HCT116 (cell line): Measurements from ENCODE around the gene MLLT3. TPM values are rescaled to one million over a fixed set of nuclear protein-coding genes. Genes with fewer than 3 reads are reported as not detected.

Experiments
- ATAC-seq: fragments of 200-7000 bp; cut with Tn5 transposase; 2 replicates; pipeline ENCODE4 v1.9.1; 2020; ENCODE audit warnings: mild to moderate bottlenecking, moderate library complexity
- BruUV-seq: library from RNA; stranded (reverse); fragments of 400-500 nt; replicated peaks from 2 replicates; lab custom pipeline; 2021; lab: Mats Ljungman, UMichigan
- CTCF ChIA-PET: fragments of 300-600 bp; sonication (Branson Sonifier 250); formaldehyde crosslinking; loops from one replicate; lab custom pipeline; 2021; ENCODE audit warnings: antibody characterized with exemption; lab: Charles Lee
- POLR2A ChIA-PET: fragments of 300-600, 350-600 bp; sonication (Branson Sonifier 250); formaldehyde crosslinking; loops from one replicate; lab custom pipeline; 2021; ENCODE audit warnings: antibody characterized with exemption; lab: Charles Lee
- RAD21 ChIA-PET, 2 experiments: fragments of 300-600 bp; sonication (Branson Sonifier 250); formaldehyde crosslinking; loops; one replicate each; lab custom pipeline; 2023; ENCODE audit warnings: low total read pairs in 2 of 2; ENCODE audit not compliant: uncharacterized antibody in 2 of 2, unreplicated experiment in 2 of 2, low non-redundant PET in 1 of 2; lab: Charles Lee
- DNase-seq: peaks from one replicate; pipeline ENCODE4 v3.0.0-alpha.2; 2010; ENCODE audit warnings: low read depth, low spot score
- H2AFZ ChIP-seq: fragments of 200-600 bp; shearing (Covaris generic), sonication (generic); 2 replicates; pipeline ENCODE4 v1.6.1; 2017; ENCODE audit warnings: low read depth, mixed run types, mixed read lengths, antibody characterized with exemption, low read length; ENCODE audit not compliant: poor library complexity, severe bottlenecking
- H3K27ac ChIP-seq: 2 replicates; pipeline ENCODE4 v1.5.1; 2012; ENCODE audit warnings: low read depth, low read length
- H3K27me3 ChIP-seq: fragments of 200-600 bp; sonication (generic); 2 replicates; pipeline ENCODE4 v1.6.1; 2016; ENCODE audit warnings: mixed run types, low read length, mixed read lengths; ENCODE audit not compliant: insufficient read depth
- H3K36me3 ChIP-seq, 2 experiments: fragments of 200-500 bp in 1 of 2; fragments of 200-600 bp in 1 of 2; sonication (Bioruptor generic) in 1 of 2; sonication (generic) in 1 of 2; 2 replicates each; pipeline versions ENCODE4 v1.5.1 to v1.6.1; 2014 to 2016; ENCODE audit warnings: low read length in 2 of 2, inconsistent platforms in 1 of 2, mixed read lengths in 1 of 2, mixed run types in 1 of 2; ENCODE audit not compliant: insufficient read depth in 2 of 2, control insufficient read depth in 1 of 2
- H3K4me1 ChIP-seq, 2 experiments: fragments of 200-600 bp in 1 of 2; sonication (generic) in 1 of 2; 2 replicates each; pipeline versions ENCODE4 v1.5.1 to v1.6.1; 2012 to 2017; ENCODE audit warnings: low read length in 2 of 2, inconsistent platforms in 1 of 2, mild to moderate bottlenecking in 1 of 2, mixed read lengths in 1 of 2, mixed run types in 1 of 2, moderate library complexity in 1 of 2; ENCODE audit not compliant: insufficient read depth in 2 of 2, control insufficient read depth in 1 of 2
- H3K4me2 ChIP-seq: fragments of 200-600 bp; sonication (generic); 2 replicates; pipeline ENCODE4 v1.6.1; 2017; ENCODE audit warnings: mixed run types, low read length, mixed read lengths
- H3K4me3 ChIP-seq, 2 experiments: fragments of 200-600 bp in 1 of 2; sonication (generic) in 1 of 2; replicated peaks in 1 of 2; 2 replicates each; pipeline ENCODE4 v1.5.1; 2011 to 2016; ENCODE audit warnings: low read length in 2 of 2, control low read depth in 1 of 2, low read depth in 1 of 2, mild to moderate bottlenecking in 1 of 2, mixed read lengths in 1 of 2, mixed run types in 1 of 2
- H3K79me2 ChIP-seq: fragments of 200-600 bp; sonication (generic); 2 replicates; pipeline ENCODE4 v1.6.1; 2017; ENCODE audit warnings: mild to moderate bottlenecking, mixed run types, low read length, moderate library complexity, mixed read lengths; ENCODE audit not compliant: insufficient read depth
- H3K9ac ChIP-seq: fragments of 200-600 bp; sonication (generic); 2 replicates; pipeline ENCODE4 v1.6.1; 2016; ENCODE audit warnings: low read length, mixed read lengths
- H3K9me2 ChIP-seq: fragments of 200-600 bp; sonication (generic), shearing (Covaris generic); 2 replicates; pipeline ENCODE4 v1.6.1; 2017; ENCODE audit warnings: mixed run types, mild to moderate bottlenecking, moderate library complexity; ENCODE audit not compliant: insufficient read depth
- H3K9me3 ChIP-seq, 2 experiments: fragments of 200-500 bp in 1 of 2; fragments of 200-600 bp in 1 of 2; sonication (Bioruptor generic) in 1 of 2; sonication (generic) in 1 of 2; 2 replicates each; pipeline ENCODE4 v1.6.1; 2014 to 2017; ENCODE audit warnings: low read length in 2 of 2, mixed read lengths in 2 of 2, inconsistent platforms in 1 of 2, low read depth in 1 of 2, mild to moderate bottlenecking in 1 of 2, mixed run types in 1 of 2, moderate library complexity in 1 of 2; ENCODE audit not compliant: control insufficient read depth in 1 of 2, insufficient read depth in 1 of 2
- H4K20me1 ChIP-seq: fragments of 200-600 bp; sonication (generic), shearing (Covaris generic); 2 replicates; pipeline ENCODE4 v1.6.1; 2017; ENCODE audit warnings: mixed run types, mild to moderate bottlenecking, moderate library complexity; ENCODE audit not compliant: insufficient read depth
- CEBPB ChIP-seq: IDR thresholded peaks from 2 replicates; pipeline ENCODE4 v1.6.1; 2012; ENCODE audit warnings: low read depth
- EGR1 ChIP-seq: IDR thresholded peaks from 2 replicates; pipeline ENCODE4 v1.6.1; 2012; ENCODE audit warnings: low read depth
- ELF1 ChIP-seq: IDR thresholded peaks from 2 replicates; pipeline ENCODE4 v1.6.1; 2012; ENCODE audit warnings: low read depth, borderline replicate concordance
- EZH2 ChIP-seq: fragments of 200-600 bp; sonication (generic); IDR thresholded peaks from 2 replicates; pipeline ENCODE4 v1.6.1; 2017; ENCODE audit warnings: antibody characterized with exemption, mixed run types
- EZH2phosphoT487 ChIP-seq: fragments of 200-600 bp; IDR thresholded peaks from 2 replicates; pipeline ENCODE4 v1.6.1; 2018; ENCODE audit warnings: antibody characterized with exemption, borderline replicate concordance
- FOSL1 ChIP-seq: IDR thresholded peaks from 2 replicates; pipeline ENCODE4 v1.6.1; 2012; ENCODE audit warnings: low read depth
- JUND ChIP-seq: IDR thresholded peaks from 2 replicates; pipeline ENCODE4 v1.6.1; 2012
- POLR2AphosphoS5 ChIP-seq: IDR thresholded peaks from 2 replicates; pipeline ENCODE4 v1.6.1; 2011; ENCODE audit warnings: mild to moderate bottlenecking, low read depth, low read length, moderate library complexity
- RAD21 ChIP-seq: IDR thresholded peaks from 2 replicates; pipeline ENCODE4 v1.6.1; 2012; ENCODE audit warnings: low read depth, mild to moderate bottlenecking
- SP1 ChIP-seq: IDR thresholded peaks from 2 replicates; pipeline ENCODE4 v1.6.1; 2012; ENCODE audit warnings: low read depth
- TCF7L2 ChIP-seq: IDR thresholded peaks from 2 replicates; pipeline ENCODE4 v1.7.0; 2011; ENCODE audit warnings: borderline replicate concordance, inconsistent platforms; ENCODE audit not compliant: insufficient read depth, insufficient read length; ENCODE audit errors: extremely low read depth
- YY1 ChIP-seq: IDR thresholded peaks from 2 replicates; pipeline ENCODE4 v1.6.1; 2011; ENCODE audit warnings: low read length, low read depth, moderate library complexity, mild to moderate bottlenecking; ENCODE audit not compliant: insufficient replicate concordance; ENCODE audit errors: extremely low read depth
- ZFX ChIP-seq: fragments of 450-650 bp; IDR thresholded peaks from 2 replicates; pipeline ENCODE4 v1.6.1; 2017
- ZNF274 ChIP-seq: fragments of 200-500 bp; sonication (Bioruptor generic); IDR thresholded peaks from 2 replicates; pipeline ENCODE4 v1.6.1; 2014; ENCODE audit warnings: mild to moderate bottlenecking, low read depth, low read length, inconsistent platforms
- intact Hi-C: fragments of 100-400 bp; cut with micrococcal nuclease; formaldehyde crosslinking; loops from 2 replicates; pipeline ENCODE4 v1.10.0; 2022
- total RNA-seq: library from RNA; stranded (reverse); gene quantifications from one replicate; pipeline ENCODE4 v1.2.1, GENCODE V29; 2021; ENCODE audit not compliant: unreplicated experiment
- TF ChIP-seq, protein P1 (sequence below): IDR thresholded peaks from 2 replicates; pipeline ENCODE4 v1.6.1; 2012
- TF ChIP-seq, protein P2 (sequence below), 3 experiments: fragments of 200-600 bp in 1 of 3; sonication (generic) in 1 of 3; IDR thresholded peaks in 2 of 3; conservative IDR thresholded peaks in 1 of 3; 2 replicates each; pipeline ENCODE4 v1.5.1; 2012 to 2017; ENCODE audit warnings: low read depth in 2 of 3, low read length in 2 of 3, antibody characterized with exemption in 1 of 3, borderline replicate concordance in 1 of 3, control low read depth in 1 of 3, mild to moderate bottlenecking in 1 of 3, mixed read lengths in 1 of 3, mixed run types in 1 of 3, moderate library complexity in 1 of 3; ENCODE audit not compliant: insufficient read depth in 1 of 3
- TF ChIP-seq, protein P3 (sequence below): IDR thresholded peaks from 2 replicates; pipeline ENCODE4 v1.6.1; 2012; ENCODE audit warnings: low read depth

Gene MLLT3
- total RNA-seq, 1 experiment from 2014 or later, result 4.3 TPM

DNA sequence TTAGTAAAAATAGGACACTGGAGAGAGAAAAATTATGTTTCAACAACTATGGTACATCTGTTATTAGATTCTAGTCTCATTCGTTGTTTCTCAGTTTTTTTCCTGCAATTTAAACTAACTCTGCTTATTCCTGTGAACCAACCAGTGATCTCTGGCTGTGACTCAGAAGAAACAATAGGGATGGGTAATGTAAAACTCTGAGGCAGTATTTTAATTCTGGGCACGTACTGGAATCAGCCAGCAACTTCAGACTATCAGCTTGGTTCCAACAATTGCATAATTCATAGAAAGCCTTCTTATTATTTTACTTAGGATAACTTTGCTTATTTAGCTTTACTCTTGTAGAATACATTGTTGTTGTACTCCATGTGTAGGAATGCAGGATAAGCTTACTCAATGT lies 28.8 kb downstream of the MLLT3 start:
- Histone ChIP-seq H3K27ac (no peak overlapping the region), H3K9me3 (no peaks in the 10 kb centered on the region), H3K9me2 (no peaks in the 10 kb centered on the region), H3K4me1 (no peaks in the 10 kb centered on the region), H4K20me1 (no peaks in the 10 kb centered on the region), H2AFZ (no peak overlapping the region), H3K36me3 (no peaks in the 10 kb centered on the region), H3K27me3 (no peaks in the 10 kb centered on the region), H3K79me2 (no peaks in the 10 kb centered on the region), H3K9ac (no peak overlapping the region), H3K4me3 (no peak overlapping the region), H3K4me2 (no peak overlapping the region)
- TF ChIP-seq POLR2AphosphoS5, result no peak
- TF ChIP-seq EZH2, result no peak
- no peak for TF ChIP-seq RAD21
- ATAC-seq (no peak), DNase-seq (no peak)
- POLR2A ChIA-PET, result no interaction called here
- CTCF ChIA-PET, result no interaction called here
- BruUV-seq, result no TSS peak
- RAD21 ChIA-PET, result no interaction called here
- intact Hi-C loops, result no loop called here

DNA sequence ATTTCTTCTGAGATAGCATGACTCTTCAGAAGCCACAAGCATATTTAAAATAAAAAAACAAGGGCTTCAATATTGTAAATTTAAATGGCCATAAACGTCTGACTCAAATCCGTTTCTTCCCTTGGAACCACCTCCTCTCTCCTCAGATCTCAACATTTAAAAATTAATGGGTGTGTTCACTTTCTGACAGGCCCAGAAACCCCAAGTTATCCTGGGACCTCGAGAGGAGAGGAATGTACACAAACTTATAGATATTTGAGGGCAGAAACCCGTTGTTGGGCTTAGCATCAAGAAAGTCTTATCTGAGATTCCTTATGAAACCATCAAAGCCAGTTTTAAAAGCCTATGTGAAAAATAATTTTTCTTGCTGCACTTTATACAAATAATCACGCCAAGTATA lies 29.2 kb downstream of the MLLT3 start:
- no peak for ATAC-seq
- intact Hi-C loops, result no loop called here
- Histone ChIP-seq H3K36me3 (no peaks in the 10 kb centered on the region), H3K4me3 (no peak overlapping the region), H3K27me3 (no peaks in the 10 kb centered on the region), H3K9me2 (no peaks in the 10 kb centered on the region), H4K20me1 (no peaks in the 10 kb centered on the region), H3K9ac (no peak overlapping the region), H3K27ac (no peak overlapping the region), H3K4me2 (no peak overlapping the region), H3K79me2 (no peaks in the 10 kb centered on the region), H2AFZ (no peak overlapping the region), H3K4me1 (no peaks in the 10 kb centered on the region), H3K9me3 (no peaks in the 10 kb centered on the region)
- ChIA-PET POLR2A (no interaction called here), RAD21 (no interaction called here), CTCF (no interaction called here)
- no TSS peak for BruUV-seq
- DNase-seq, result no peak
- TF ChIP-seq YY1 (no peak), JUND (no peak), FOSL1 (no peak), CEBPB (no peak), EGR1 (no peak), ZFX (no peak), EZH2phosphoT487 (no peak), POLR2AphosphoS5 (no peak), SP1 (no peak), ZNF274 (no peak), TCF7L2 (no peak), EZH2 (no peak), ELF1 (no peak)
- TF ChIP-seq, protein P1, sequence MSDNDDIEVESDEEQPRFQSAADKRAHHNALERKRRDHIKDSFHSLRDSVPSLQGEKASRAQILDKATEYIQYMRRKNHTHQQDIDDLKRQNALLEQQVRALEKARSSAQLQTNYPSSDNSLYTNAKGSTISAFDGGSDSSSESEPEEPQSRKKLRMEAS, result no peak
- TF ChIP-seq, protein P2, sequence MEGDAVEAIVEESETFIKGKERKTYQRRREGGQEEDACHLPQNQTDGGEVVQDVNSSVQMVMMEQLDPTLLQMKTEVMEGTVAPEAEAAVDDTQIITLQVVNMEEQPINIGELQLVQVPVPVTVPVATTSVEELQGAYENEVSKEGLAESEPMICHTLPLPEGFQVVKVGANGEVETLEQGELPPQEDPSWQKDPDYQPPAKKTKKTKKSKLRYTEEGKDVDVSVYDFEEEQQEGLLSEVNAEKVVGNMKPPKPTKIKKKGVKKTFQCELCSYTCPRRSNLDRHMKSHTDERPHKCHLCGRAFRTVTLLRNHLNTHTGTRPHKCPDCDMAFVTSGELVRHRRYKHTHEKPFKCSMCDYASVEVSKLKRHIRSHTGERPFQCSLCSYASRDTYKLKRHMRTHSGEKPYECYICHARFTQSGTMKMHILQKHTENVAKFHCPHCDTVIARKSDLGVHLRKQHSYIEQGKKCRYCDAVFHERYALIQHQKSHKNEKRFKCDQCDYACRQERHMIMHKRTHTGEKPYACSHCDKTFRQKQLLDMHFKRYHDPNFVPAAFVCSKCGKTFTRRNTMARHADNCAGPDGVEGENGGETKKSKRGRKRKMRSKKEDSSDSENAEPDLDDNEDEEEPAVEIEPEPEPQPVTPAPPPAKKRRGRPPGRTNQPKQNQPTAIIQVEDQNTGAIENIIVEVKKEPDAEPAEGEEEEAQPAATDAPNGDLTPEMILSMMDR (IDR thresholded peaks at IDR 0.05 in 2 of 3, conservative IDR thresholded peaks at IDR 0.05 in 1 of 3; ENCODE audit: borderline replicate concordance in 1 of 3, insufficient read depth in 1 of 3, low read depth in 2 of 3, low read length in 2 of 3), result no peak
- TF ChIP-seq, protein P3, sequence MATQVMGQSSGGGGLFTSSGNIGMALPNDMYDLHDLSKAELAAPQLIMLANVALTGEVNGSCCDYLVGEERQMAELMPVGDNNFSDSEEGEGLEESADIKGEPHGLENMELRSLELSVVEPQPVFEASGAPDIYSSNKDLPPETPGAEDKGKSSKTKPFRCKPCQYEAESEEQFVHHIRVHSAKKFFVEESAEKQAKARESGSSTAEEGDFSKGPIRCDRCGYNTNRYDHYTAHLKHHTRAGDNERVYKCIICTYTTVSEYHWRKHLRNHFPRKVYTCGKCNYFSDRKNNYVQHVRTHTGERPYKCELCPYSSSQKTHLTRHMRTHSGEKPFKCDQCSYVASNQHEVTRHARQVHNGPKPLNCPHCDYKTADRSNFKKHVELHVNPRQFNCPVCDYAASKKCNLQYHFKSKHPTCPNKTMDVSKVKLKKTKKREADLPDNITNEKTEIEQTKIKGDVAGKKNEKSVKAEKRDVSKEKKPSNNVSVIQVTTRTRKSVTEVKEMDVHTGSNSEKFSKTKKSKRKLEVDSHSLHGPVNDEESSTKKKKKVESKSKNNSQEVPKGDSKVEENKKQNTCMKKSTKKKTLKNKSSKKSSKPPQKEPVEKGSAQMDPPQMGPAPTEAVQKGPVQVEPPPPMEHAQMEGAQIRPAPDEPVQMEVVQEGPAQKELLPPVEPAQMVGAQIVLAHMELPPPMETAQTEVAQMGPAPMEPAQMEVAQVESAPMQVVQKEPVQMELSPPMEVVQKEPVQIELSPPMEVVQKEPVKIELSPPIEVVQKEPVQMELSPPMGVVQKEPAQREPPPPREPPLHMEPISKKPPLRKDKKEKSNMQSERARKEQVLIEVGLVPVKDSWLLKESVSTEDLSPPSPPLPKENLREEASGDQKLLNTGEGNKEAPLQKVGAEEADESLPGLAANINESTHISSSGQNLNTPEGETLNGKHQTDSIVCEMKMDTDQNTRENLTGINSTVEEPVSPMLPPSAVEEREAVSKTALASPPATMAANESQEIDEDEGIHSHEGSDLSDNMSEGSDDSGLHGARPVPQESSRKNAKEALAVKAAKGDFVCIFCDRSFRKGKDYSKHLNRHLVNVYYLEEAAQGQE, result no peak
